ENCODE measurements around the gene SERPINA7. TPM values are rescaled to one million over a fixed set of nuclear protein-coding genes. Genes with fewer than 3 reads are reported as not detected.

SERPINA7 gene
- total and polyA plus RNA-seq, 10 of the 15 experiments (the other 5 are each of a cell fraction or from before 2014, with no cell fraction given): not detected

Other genes starting within 250 kb of the SERPINA7 start
- not detected in 2 replicates for gene NRK, start 216.2 kb downstream of the SERPINA7 start, total RNA-seq (2014; rRNA removed)
- gene NRK, start 216.2 kb downstream of the SERPINA7 start, total RNA-seq (2014; rRNA removed; fragmentation: Illumina TruSeq; extraction: Trizol): not detected in 2 replicates
- 0.08 and 0.15 TPM in 2 replicates for gene NRK, start 216.2 kb downstream of the SERPINA7 start, total RNA-seq (2021)
- not detected in 2 replicates for gene NRK, start 216.2 kb downstream of the SERPINA7 start, polyA plus RNA-seq (2011; rRNA removed)
- gene NRK, start 216.2 kb downstream of the SERPINA7 start, polyA plus RNA-seq (2014; fragmentation: Illumina TruSeq; extraction: Trizol): not detected in 2 replicates
- gene NRK, start 216.2 kb downstream of the SERPINA7 start, polyA plus RNA-seq (2014; fragmentation: Nextera tagmentation; extraction: Ambion mirVana): not detected
- gene NRK, start 216.2 kb downstream of the SERPINA7 start, polyA plus RNA-seq (2014; rRNA removed): not detected in 2 replicates
- gene NRK, start 216.2 kb downstream of the SERPINA7 start, polyA plus RNA-seq (2016; fragmentation: Nextera tagmentation; extraction: Ambion mirVana): not detected
- not detected in 2 replicates for gene PWWP3B, start 129.6 kb upstream of the SERPINA7 start, total RNA-seq (2014; rRNA removed)
- not detected in 2 replicates for gene PWWP3B, start 129.6 kb upstream of the SERPINA7 start, total RNA-seq (2014; rRNA removed; fragmentation: Illumina TruSeq; extraction: Trizol)
- gene PWWP3B, start 129.6 kb upstream of the SERPINA7 start, total RNA-seq (2021): not detected in 2 replicates
- 0.01 and 0.03 TPM in 2 replicates for gene PWWP3B, start 129.6 kb upstream of the SERPINA7 start, polyA plus RNA-seq (2011; rRNA removed)
- gene PWWP3B, start 129.6 kb upstream of the SERPINA7 start, polyA plus RNA-seq (2014; fragmentation: Illumina TruSeq; extraction: Trizol): not detected in 2 replicates
- gene PWWP3B, start 129.6 kb upstream of the SERPINA7 start, polyA plus RNA-seq (2014; fragmentation: Nextera tagmentation; extraction: Ambion mirVana): not detected
- not detected in 2 replicates for gene PWWP3B, start 129.6 kb upstream of the SERPINA7 start, polyA plus RNA-seq (2014; rRNA removed)
- gene PWWP3B, start 129.6 kb upstream of the SERPINA7 start, polyA plus RNA-seq (2016; fragmentation: Nextera tagmentation; extraction: Ambion mirVana): not detected